GM12878 (cell line): ENCODE measurements around the gene ACP4. TPM values are rescaled to one million over a fixed set of nuclear protein-coding genes. Genes with fewer than 3 reads are reported as not detected.

Experiments used
- ATAC-seq: fragments of 200-7000 bp; cut with Tn5 transposase; 3 replicates; pipeline ENCODE4 v1.9.1; 2020; ENCODE audit warnings: mild to moderate bottlenecking, moderate library complexity
- BruUV-seq: library from RNA; stranded (reverse); fragments of 400-500 nt; replicated peaks from 2 replicates; lab custom pipeline; 2021; lab: Mats Ljungman, UMichigan
- CTCF ChIA-PET: fragments of 300-600 bp; sonication (Branson Sonifier 250); formaldehyde crosslinking; extraction: SDS; loops from one replicate; lab custom pipeline; 2021; ENCODE audit warnings: inconsistent platforms; lab: Yijun Ruan, JAX
- POLR2A ChIA-PET: fragments of 350-600 bp; formaldehyde crosslinking; extraction: SDS; loops from one replicate; lab custom pipeline; 2021; ENCODE audit warnings: inconsistent platforms; lab: Charles Lee
- RAD21 ChIA-PET: fragments of 300-600 bp; sonication (Branson Sonifier 250); formaldehyde crosslinking; loops from one replicate; lab custom pipeline; 2023; ENCODE audit warnings: antibody characterized with exemption; ENCODE audit not compliant: unreplicated experiment; lab: Charles Lee
- SMC1A ChIA-PET: fragments of 300-600 bp; sonication (Branson Sonifier 250); formaldehyde crosslinking; loops from one replicate; lab custom pipeline; 2023; ENCODE audit not compliant: unreplicated experiment, uncharacterized antibody; lab: Charles Lee
- DNase-seq: peaks from one replicate; pipeline ENCODE4 v3.0.0-alpha.2; 2011; ENCODE audit warnings: low read depth, low spot score
- FAIRE-seq: peaks from 3 replicates; lab custom pipeline; 2011; peaks lifted over from hg19 to GRCh38; lab: Jason Lieb, UNC
- H2AFZ ChIP-seq: 2 replicates; pipeline ENCODE4 v1.6.0; 2011; ENCODE audit warnings: low read depth, low read length, control low read depth; ENCODE audit not compliant: control insufficient read depth
- H3K27ac ChIP-seq: 2 replicates; pipeline ENCODE4 v1.5.1; 2011; ENCODE audit warnings: control low read depth; ENCODE audit not compliant: control insufficient read depth, insufficient read depth
- H3K27me3 ChIP-seq, 2 experiments: replicated peaks in 1 of 2; 2 replicates each; pipeline versions ENCODE4 v1.6.0 to v1.6.1; 2011; ENCODE audit warnings: low read length in 1 of 2; ENCODE audit not compliant: control insufficient read depth in 2 of 2, insufficient read depth in 2 of 2
- H3K36me3 ChIP-seq, 2 experiments: 2 replicates each; pipeline ENCODE4 v1.5.1; 2011; ENCODE audit warnings: low read length in 1 of 2; ENCODE audit not compliant: control insufficient read depth in 2 of 2, insufficient read depth in 2 of 2
- H3K4me1 ChIP-seq: 2 replicates; pipeline ENCODE4 v1.6.1; 2011; ENCODE audit warnings: mild to moderate bottlenecking, low read length, moderate library complexity, mixed read lengths; ENCODE audit not compliant: control insufficient read depth, insufficient read depth
- H3K4me2 ChIP-seq: 2 replicates; pipeline ENCODE4 v1.6.0; 2011; ENCODE audit warnings: control low read depth; ENCODE audit not compliant: control insufficient read depth, insufficient read depth
- H3K4me3 ChIP-seq: fragments of 200-600 bp; sonication (generic); 2 replicates; pipeline ENCODE4 v1.5.1; 2016
- H3K79me2 ChIP-seq: 2 replicates; pipeline ENCODE4 v1.6.0; 2011; ENCODE audit warnings: low read length; ENCODE audit not compliant: control insufficient read depth, insufficient read depth
- H3K9ac ChIP-seq: 2 replicates; pipeline ENCODE4 v1.8.0; 2011; ENCODE audit warnings: low read length, control low read depth, mixed read lengths; ENCODE audit not compliant: control insufficient read depth, insufficient read depth
- H3K9me3 ChIP-seq: replicated peaks from 3 replicates; pipeline ENCODE4 v1.5.1; 2011; ENCODE audit warnings: mild to moderate bottlenecking, low read length; ENCODE audit not compliant: control insufficient read depth, insufficient read depth
- H4K20me1 ChIP-seq: 2 replicates; pipeline ENCODE4 v1.6.0; 2011; ENCODE audit not compliant: control insufficient read depth, insufficient read depth
- ATF2 ChIP-seq: IDR thresholded peaks from 2 replicates; pipeline ENCODE4 v1.6.1; 2012; ENCODE audit warnings: low read length, inconsistent platforms
- BCL3 ChIP-seq: IDR thresholded peaks from 2 replicates; pipeline ENCODE4 v1.6.1; 2011; ENCODE audit warnings: borderline replicate concordance, low read depth, mild to moderate bottlenecking, moderate library complexity, low read length; ENCODE audit not compliant: insufficient read depth, poor library complexity, severe bottlenecking
- CEBPZ ChIP-seq: fragments of 150-350 bp; IDR thresholded peaks from 2 replicates; pipeline ENCODE4 v1.6.1; 2016; ENCODE audit warnings: low read depth, low read length
- EGR1 ChIP-seq, 2 experiments: IDR thresholded peaks; 1 replicate in 1 of 2; 2 replicates in 1 of 2; pipeline ENCODE4 v1.6.1; 2011 to 2012; ENCODE audit warnings: low read depth in 2 of 2, low read length in 2 of 2, borderline replicate concordance in 1 of 2, mild to moderate bottlenecking in 1 of 2, moderate library complexity in 1 of 2
- FOXM1 ChIP-seq: IDR thresholded peaks from 2 replicates; pipeline ENCODE4 v1.6.1; 2012; ENCODE audit warnings: low read depth, mild to moderate bottlenecking, inconsistent platforms, low read length, moderate library complexity
- MTA3 ChIP-seq: IDR thresholded peaks from 2 replicates; pipeline ENCODE4 v1.6.1; 2012; ENCODE audit warnings: low read length, inconsistent platforms, borderline replicate concordance
- RELA ChIP-seq: fragments of 450-650 bp; IDR thresholded peaks from 2 replicates; pipeline ENCODE4 v1.8.0; 2014; ENCODE audit warnings: borderline replicate concordance; ENCODE audit not compliant: partially characterized antibody
- ZBED1 ChIP-seq: IDR thresholded peaks from 2 replicates; pipeline ENCODE4 v1.6.1; 2016; ENCODE audit warnings: borderline replicate concordance
- ZNF217 ChIP-seq: fragments of 450-650 bp; IDR thresholded peaks from 2 replicates; pipeline ENCODE4 v1.6.1; 2017; ENCODE audit warnings: antibody characterized with exemption, mild to moderate bottlenecking
- WGBS: methylation state at CpG from one replicate; pipeline ENCODE4 v1.1.6; 2016; ENCODE audit warnings: low lambda C conversion rate; ENCODE audit not compliant: insufficient replicate concordance, insufficient coverage; ENCODE audit errors: missing lambda C conversion rate; 5-methylcytosine and 5-hydroxymethylcytosine counted together
- in situ Hi-C: fragments of 300-500 bp; cut with MboI; formaldehyde crosslinking; loops from 9 replicates; pipeline ENCODE4 v1.14.3; 2018; ENCODE audit warnings: mixed read lengths
- intact Hi-C: fragments of 100-400 bp; cut with micrococcal nuclease; formaldehyde crosslinking; loops from one replicate; pipeline ENCODE4 v1.14.2; 2022; ENCODE audit not compliant: unreplicated experiment
- polyA plus RNA-seq, 11 experiments: library from polyadenylated mRNA; depleted of rRNA in 4 of 11; unstranded in 6 of 11; stranded (reverse) in 5 of 11; fragments of >200 nt; fragmentation: Nextera tagmentation in 4 of 11; fragmentation: Illumina TruSeq in 1 of 11; extraction: Ambion mirVana in 4 of 11; extraction: Trizol in 1 of 11; gene quantifications; 1 replicate in 1 of 11; 2 replicates in 10 of 11; pipeline versions ENCODE4 v1.2.1 to v1.2.3, GENCODE V29; 2011 to 2016; ENCODE audit warnings: inconsistent platforms in 2 of 11, missing spikeins in 2 of 11, low read depth in 1 of 11
- total RNA-seq, 4 experiments: library from RNA; depleted of rRNA in 3 of 4; stranded (reverse); fragments of >200 nt in 3 of 4; fragmentation: Illumina TruSeq in 1 of 4; extraction: Trizol in 1 of 4; gene quantifications; 2 replicates each; pipeline versions ENCODE4 v1.2.1 to v1.2.3, GENCODE V29; 2013 to 2021
- TF ChIP-seq, protein P1 (sequence below): fragments of 450-650 bp; IDR thresholded peaks from 2 replicates; pipeline ENCODE4 v1.6.1; 2017; ENCODE audit warnings: mild to moderate bottlenecking, moderate library complexity

Gene ACP4
- total and polyA plus RNA-seq, 10 of the 15 experiments (the other 5 are each of a cell fraction or from before 2014, with no cell fraction given): not detected

DNA sequence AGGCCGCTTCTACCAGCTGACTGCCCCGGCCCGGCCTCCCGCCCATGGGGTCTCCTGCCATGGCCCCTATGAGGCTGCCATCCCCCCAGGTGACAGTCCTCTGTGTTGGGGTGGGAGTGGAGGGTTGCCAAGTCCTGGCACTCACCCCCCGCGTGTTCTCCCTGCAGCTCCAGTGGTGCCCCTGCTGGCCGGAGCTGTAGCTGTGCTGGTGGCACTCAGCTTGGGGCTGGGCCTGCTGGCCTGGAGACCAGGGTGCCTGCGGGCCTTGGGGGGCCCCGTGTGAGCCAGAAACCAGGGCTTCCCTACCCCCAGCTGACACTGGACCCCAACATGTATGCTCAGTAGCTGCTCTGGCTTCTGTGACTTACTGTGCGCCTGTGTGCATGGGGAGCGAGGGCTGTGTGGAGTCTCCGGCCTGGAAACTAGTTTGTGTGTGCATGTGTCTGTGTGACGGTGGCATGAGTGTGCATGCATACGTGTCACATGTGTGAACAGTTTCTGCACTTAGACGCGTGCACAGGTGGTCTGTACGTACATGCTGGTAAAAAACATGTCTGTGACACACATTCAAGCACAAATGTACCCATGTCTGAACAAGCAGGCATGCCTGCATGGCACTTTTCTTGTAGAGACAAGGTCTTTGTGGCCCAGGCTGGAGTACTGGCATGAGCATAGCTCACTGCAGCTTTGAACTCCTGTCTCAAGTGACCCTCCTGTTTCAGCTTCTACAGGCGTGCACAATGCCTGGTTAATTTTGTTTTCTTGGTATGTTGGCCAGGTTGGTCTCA, 4.9 kb downstream of the ACP4 start:
- H3K27me3 ChIP-seq: no peaks in the 10 kb centered on the region
- ChIA-PET CTCF (interaction anchor here (0.8 to 3.4 kb wide), 3 partner anchors 9 to 127 kb away, joined by 5 to 24 read pairs (median 7); no protein-coding TSS in a partner anchor), POLR2A (interaction anchor here (0.5 to 1.1 kb wide), 5 partner anchors 13 to 1028 kb away, joined by 3 to 5 read pairs (median 3); partner anchors contain the start of gene AP2A1), RAD21 (interaction anchor here (0.6 to 6.7 kb wide), 3 partner anchors 26 to 127 kb away, joined by 3 to 35 read pairs (median 3); no protein-coding TSS in a partner anchor), SMC1A (interaction anchor here (0.8 to 2.0 kb wide), 4 partner anchors 10 to 127 kb away, joined by 3 to 7 read pairs (median 3); no protein-coding TSS in a partner anchor)
- 18% methylated on average over 18 of the region's 18 CpGs for WGBS
- no peak overlapping the region for H3K27ac ChIP-seq
- no peak overlapping the region for H3K9ac ChIP-seq
- FAIRE-seq (peak; percentile 44), DNase-seq (no peak), ATAC-seq (peak; percentile 52)
- peaks cover 19 to 32% of the 10 kb centered on the region in 2 experiments; a peak in 3 of 4 replicates for H3K36me3 ChIP-seq
- H3K4me1 ChIP-seq: peaks cover 5% of the 10 kb centered on the region
- peaks cover 10% of the 10 kb centered on the region for H3K79me2 ChIP-seq
- H4K20me1 ChIP-seq: peaks cover 8% of the 10 kb centered on the region
- H3K4me3 ChIP-seq: no peak overlapping the region
- intact Hi-C loops: loop anchor here (2.0 kb wide), 1 partner anchor 128 kb away; no protein-coding TSS in a partner anchor
- no peak overlapping the region for H2AFZ ChIP-seq
- no peaks in the 10 kb centered on the region for H3K9me3 ChIP-seq
- BruUV-seq: no TSS peak
- in situ Hi-C loops: no loop called here
- H3K4me2 ChIP-seq: no peak overlapping the region
- peak; percentile 75 for TF ChIP-seq BCL3
- TF ChIP-seq CEBPZ: no peak
- TF ChIP-seq ATF2: peak; percentile 29; the same call in 1 of the 2 replicates
- peak; percentile 19 to 33; a peak in 1 of 3 replicates for TF ChIP-seq EGR1 (IDR thresholded peaks at IDR 0.05; ENCODE audit: borderline replicate concordance in 1 of 2, low read depth in 2 of 2, low read length in 2 of 2)
- TF ChIP-seq, protein P1, sequence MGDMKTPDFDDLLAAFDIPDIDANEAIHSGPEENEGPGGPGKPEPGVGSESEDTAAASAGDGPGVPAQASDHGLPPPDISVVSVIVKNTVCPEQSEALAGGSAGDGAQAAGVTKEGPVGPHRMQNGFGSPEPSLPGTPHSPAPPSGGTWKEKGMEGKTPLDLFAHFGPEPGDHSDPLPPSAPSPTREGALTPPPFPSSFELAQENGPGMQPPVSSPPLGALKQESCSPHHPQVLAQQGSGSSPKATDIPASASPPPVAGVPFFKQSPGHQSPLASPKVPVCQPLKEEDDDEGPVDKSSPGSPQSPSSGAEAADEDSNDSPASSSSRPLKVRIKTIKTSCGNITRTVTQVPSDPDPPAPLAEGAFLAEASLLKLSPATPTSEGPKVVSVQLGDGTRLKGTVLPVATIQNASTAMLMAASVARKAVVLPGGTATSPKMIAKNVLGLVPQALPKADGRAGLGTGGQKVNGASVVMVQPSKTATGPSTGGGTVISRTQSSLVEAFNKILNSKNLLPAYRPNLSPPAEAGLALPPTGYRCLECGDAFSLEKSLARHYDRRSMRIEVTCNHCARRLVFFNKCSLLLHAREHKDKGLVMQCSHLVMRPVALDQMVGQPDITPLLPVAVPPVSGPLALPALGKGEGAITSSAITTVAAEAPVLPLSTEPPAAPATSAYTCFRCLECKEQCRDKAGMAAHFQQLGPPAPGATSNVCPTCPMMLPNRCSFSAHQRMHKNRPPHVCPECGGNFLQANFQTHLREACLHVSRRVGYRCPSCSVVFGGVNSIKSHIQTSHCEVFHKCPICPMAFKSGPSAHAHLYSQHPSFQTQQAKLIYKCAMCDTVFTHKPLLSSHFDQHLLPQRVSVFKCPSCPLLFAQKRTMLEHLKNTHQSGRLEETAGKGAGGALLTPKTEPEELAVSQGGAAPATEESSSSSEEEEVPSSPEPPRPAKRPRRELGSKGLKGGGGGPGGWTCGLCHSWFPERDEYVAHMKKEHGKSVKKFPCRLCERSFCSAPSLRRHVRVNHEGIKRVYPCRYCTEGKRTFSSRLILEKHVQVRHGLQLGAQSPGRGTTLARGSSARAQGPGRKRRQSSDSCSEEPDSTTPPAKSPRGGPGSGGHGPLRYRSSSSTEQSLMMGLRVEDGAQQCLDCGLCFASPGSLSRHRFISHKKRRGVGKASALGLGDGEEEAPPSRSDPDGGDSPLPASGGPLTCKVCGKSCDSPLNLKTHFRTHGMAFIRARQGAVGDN: no peak
- no peak for TF ChIP-seq ZNF217
- TF ChIP-seq RELA: no peak
- 0 out of 2 replicates have a peak, but pooled peaks have one; percentile 0 for TF ChIP-seq ZBED1
- peak; percentile 24 for TF ChIP-seq FOXM1
- TF ChIP-seq MTA3: peak; percentile 37; the same call in 1 of the 2 replicates
